Erythroblast (primary cell): ENCODE measurements around the gene KLHDC1.
"Not testable (repeated sequence)": the region's sequence is repeated elsewhere in the genome, so short reads cannot be mapped to it uniquely, and the experiment has no call there.

Source experiments
- DNase-seq, 2 experiments: peaks; one replicate each; lab custom pipeline; 2025; lab: John Stamatoyannopoulos, UW
- GATA1 ChIP-seq: IDR thresholded peaks from 2 replicates; pipeline ENCODE4 v1.6.1; 2011; ENCODE audit warnings: low read depth, mild to moderate bottlenecking, control low read depth, low read length, moderate library complexity
- POLR2A ChIP-seq: IDR thresholded peaks from 2 replicates; pipeline ENCODE4 v1.6.1; 2011; ENCODE audit warnings: mild to moderate bottlenecking, low read length

The KLHDC1 gene

GRCh38 chr14:49755378-49755777 lies 62.5 kb downstream of the KLHDC1 start:
- TF ChIP-seq POLR2A (no peak), GATA1 (no peak)
- DNase-seq, result peak; percentile 10 to 20

- no peak for DNase-seq
- no peak for TF ChIP-seq POLR2A
- TF ChIP-seq GATA1, result no peak
Measured at GRCh38 chr14:49761839-49762551, 69.1 kb downstream of the KLHDC1 start.

GRCh38 chr14:49766839-49767238 lies 73.9 kb downstream of the KLHDC1 start:
- TF ChIP-seq POLR2A (no peak), GATA1 (no peak)
- peak in 1 of 2 experiments; percentile 41 for DNase-seq

- TF ChIP-seq GATA1, result no peak
- TF ChIP-seq POLR2A, result no peak
- no peak for DNase-seq
Measured at GRCh38 chr14:49767270-49767570, 74.3 kb downstream of the KLHDC1 start.

GRCh38 chr14:49767571-49768300 lies 74.8 kb downstream of the KLHDC1 start, which contains the start of gene KLHDC2:
KLHDC2 (plus strand) TSS chr14:49768153; CDS start chr14:49768469, 316 bp downstream.
- DNase-seq, result peak; percentile 92 to 95
- TF ChIP-seq GATA1 (no peak), POLR2A (peak; percentile 72)

GRCh38 chr14:49768301-49769121 lies 75.6 kb downstream of the KLHDC1 start:
- DNase-seq, result peak; percentile 91 to 93
- TF ChIP-seq POLR2A (peak; percentile 84), GATA1 (no peak)

- peak; percentile 48 to 66 for DNase-seq
- TF ChIP-seq POLR2A (no peak), GATA1 (no peak)
Measured at GRCh38 chr14:49769171-49769570, 76.3 kb downstream of the KLHDC1 start.

GRCh38 chr14:49769581-49770211 lies 76.8 kb downstream of the KLHDC1 start:
- no peak for DNase-seq
- TF ChIP-seq GATA1 (no peak), POLR2A (no peak)

GRCh38 chr14:49770212-49770817 lies 77.4 kb downstream of the KLHDC1 start:
- DNase-seq, result no peak
- no peak for TF ChIP-seq GATA1
- no peak for TF ChIP-seq POLR2A

- DNase-seq, result not testable (repeated sequence)
Measured at GRCh38 chr14:49771691-49772090, 78.8 kb downstream of the KLHDC1 start.

- TF ChIP-seq GATA1, result no peak
- TF ChIP-seq POLR2A, result no peak
Measured at GRCh38 chr14:49774106-49774505, 81.2 kb downstream of the KLHDC1 start.

GRCh38 chr14:49778421-49778820 lies 85.5 kb downstream of the KLHDC1 start:
- no peak for TF ChIP-seq POLR2A
- TF ChIP-seq GATA1, result no peak
- DNase-seq, result no peak

More at GRCh38 chr14:49774106-49774505, 81.2 kb downstream of the KLHDC1 start:
- no peak for DNase-seq

- not testable (repeated sequence) for DNase-seq
Measured at GRCh38 chr14:49781040-49781439, 88.1 kb downstream of the KLHDC1 start.
